ENCODE results near the gene ZNF30. TPM values are rescaled to one million over a fixed set of nuclear protein-coding genes. Genes with fewer than 3 reads are reported as not detected.
"Not testable (repeated sequence)": the region's sequence is repeated elsewhere in the genome, so short reads cannot be mapped to it uniquely, and the experiment has no call there.

ZNF30 gene
- total and polyA plus RNA-seq, 2 donors (not counting 1 experiment from before 2014, with no cell fraction given), result 3.3 TPM

DNA sequence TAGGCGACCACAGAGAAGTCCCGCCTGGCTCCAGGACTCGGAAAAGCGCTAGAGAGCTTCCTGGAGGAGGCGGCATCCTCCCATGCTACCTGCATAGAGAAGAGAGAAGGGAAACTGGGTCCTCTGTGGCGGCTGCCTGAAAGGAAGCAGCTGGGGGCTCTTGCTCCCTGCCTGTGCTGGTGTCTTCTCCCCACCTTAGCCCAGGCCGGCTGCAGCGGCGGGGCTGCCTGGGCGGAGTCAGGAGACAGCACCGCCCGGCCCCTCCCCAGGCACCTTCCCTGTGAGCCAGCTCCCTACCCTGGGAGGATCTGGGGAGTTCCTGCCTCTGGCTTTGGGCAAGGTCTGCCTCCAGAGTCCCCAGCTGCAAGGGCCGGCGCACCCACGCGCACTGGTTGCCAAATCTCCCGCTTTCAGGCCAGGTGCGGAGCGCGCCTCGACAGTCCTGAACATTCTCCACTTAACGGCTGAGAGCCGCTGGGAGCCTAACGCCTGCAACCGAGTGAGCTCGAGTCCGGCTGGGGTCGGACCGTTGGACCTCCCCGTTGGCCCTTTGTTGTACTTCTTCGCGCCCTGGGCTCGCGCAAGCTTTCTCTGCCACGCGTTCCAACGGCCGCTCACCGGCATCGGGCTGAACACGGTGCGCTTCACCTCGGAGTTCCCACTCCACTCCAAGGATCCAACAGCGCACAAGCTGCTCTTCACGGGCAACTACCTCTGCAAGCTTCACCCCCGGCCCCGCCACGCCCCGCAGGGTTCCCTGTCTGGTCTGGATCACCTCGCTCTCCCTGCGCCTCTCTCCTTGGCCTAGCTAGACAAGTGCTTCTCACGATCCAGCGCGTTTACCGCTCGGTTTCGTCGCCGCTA, 21.8 kb upstream of the ZNF30 start:
- Histone ChIP-seq H3K27me3 (replicated peaks in 1 of 4; ENCODE audit: control extremely low read depth in 1 of 4, control insufficient read depth in 3 of 4, insufficient read depth in 4 of 4, low read length in 3 of 4) (peaks cover 0 to 45% (median 18%) of the 10 kb centered on the region in 4 experiments), H3K36me3 (replicated peaks in 1 of 2; ENCODE audit: control extremely low read depth in 1 of 2, control insufficient read depth in 1 of 2, extremely low read depth in 1 of 2, insufficient read depth in 2 of 2, low read length in 1 of 2) (no peaks in the 10 kb centered on the region), H3K9me3 (ENCODE audit: control extremely low read depth in 1 of 3, control insufficient read depth in 2 of 3, insufficient read depth in 1 of 3, low read length in 2 of 3) (peaks cover 0 to 4% (median 0%) of the 10 kb centered on the region in 3 donors), H3K27ac (ENCODE audit: low read length in 2 of 2) (no peak overlapping the region), H3K79me2 (ENCODE audit: control insufficient read depth, insufficient read depth, low read length) (no peaks in the 10 kb centered on the region), H2AFZ (ENCODE audit: insufficient read depth, low read depth, low read length, poor library complexity, severe bottlenecking) (peak overlapping the region; percentile 16), H3K4me1 (ENCODE audit: control insufficient read depth in 2 of 2, insufficient read depth in 2 of 2, low read length in 2 of 2) (no peaks in the 10 kb centered on the region), H4K20me1 (ENCODE audit: control insufficient read depth, insufficient read depth, low read length, poor library complexity, severe bottlenecking) (no peaks in the 10 kb centered on the region), H3K4me3 (ENCODE audit: control extremely low read depth in 1 of 5, extremely low read depth in 1 of 5, insufficient read depth in 1 of 5, low read depth in 2 of 5, low read length in 4 of 5) (no peak overlapping the region), H3K9ac (ENCODE audit: low read length) (no peak overlapping the region), H3K4me2 (replicated peaks; ENCODE audit: low read depth, low read length, poor library complexity, severe bottlenecking) (peak overlapping the region; percentile 5)
- CTCF ChIA-PET, result interaction anchor here (0.6 kb wide), 1 partner anchor 173 kb away, joined by 3 read pairs; no protein-coding TSS in a partner anchor
- Mint-ChIP-seq H3K27ac (no peak overlapping the region), H3K4me1 (peaks cover 6% of the 10 kb centered on the region), H3K4me3 (peak overlapping the region; percentile 3), H3K9me3 (ENCODE audit: insufficient read depth) (no peaks in the 10 kb centered on the region), H3K27me3 (peaks cover 59% of the 10 kb centered on the region)
- ATAC-seq (ENCODE audit: low read depth) (no peak), DNase-seq (no peak)
- 17% methylated on average over 54 of the region's 59 CpGs for WGBS (ENCODE audit: insufficient coverage)
- TF ChIP-seq, protein P1, sequence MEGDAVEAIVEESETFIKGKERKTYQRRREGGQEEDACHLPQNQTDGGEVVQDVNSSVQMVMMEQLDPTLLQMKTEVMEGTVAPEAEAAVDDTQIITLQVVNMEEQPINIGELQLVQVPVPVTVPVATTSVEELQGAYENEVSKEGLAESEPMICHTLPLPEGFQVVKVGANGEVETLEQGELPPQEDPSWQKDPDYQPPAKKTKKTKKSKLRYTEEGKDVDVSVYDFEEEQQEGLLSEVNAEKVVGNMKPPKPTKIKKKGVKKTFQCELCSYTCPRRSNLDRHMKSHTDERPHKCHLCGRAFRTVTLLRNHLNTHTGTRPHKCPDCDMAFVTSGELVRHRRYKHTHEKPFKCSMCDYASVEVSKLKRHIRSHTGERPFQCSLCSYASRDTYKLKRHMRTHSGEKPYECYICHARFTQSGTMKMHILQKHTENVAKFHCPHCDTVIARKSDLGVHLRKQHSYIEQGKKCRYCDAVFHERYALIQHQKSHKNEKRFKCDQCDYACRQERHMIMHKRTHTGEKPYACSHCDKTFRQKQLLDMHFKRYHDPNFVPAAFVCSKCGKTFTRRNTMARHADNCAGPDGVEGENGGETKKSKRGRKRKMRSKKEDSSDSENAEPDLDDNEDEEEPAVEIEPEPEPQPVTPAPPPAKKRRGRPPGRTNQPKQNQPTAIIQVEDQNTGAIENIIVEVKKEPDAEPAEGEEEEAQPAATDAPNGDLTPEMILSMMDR (IDR thresholded peaks at IDR 0.05), result no peak
- no peak for TF ChIP-seq EZH2 (IDR thresholded peaks at IDR 0.05; ENCODE audit: borderline replicate concordance, insufficient read depth, low read depth, low read length, poor library complexity, severe bottlenecking)
- intact Hi-C loops (cut with micrococcal nuclease), result no loop called here
- POLR2A ChIA-PET, result no interaction called here

DNA sequence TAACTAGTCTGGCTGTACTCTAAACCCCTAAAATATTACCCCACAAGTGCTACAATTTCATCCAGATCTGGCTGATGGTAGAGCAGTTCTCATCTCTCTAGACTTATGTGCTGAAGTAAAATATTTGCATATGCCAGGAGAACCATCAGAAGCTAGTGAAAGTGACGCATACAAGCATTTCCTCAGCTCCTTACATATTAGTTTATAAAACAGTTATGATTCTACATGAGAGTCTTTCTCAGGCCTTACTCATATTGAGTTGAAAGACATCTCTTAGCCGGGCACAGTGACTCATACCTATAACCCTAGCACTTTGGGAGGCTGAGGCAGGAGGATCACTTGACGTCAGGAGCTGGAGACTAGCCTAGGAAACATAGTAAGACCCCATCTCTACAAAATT, 15.9 kb upstream of the ZNF30 start:
- peaks cover 0 to 28% (median 10%) of the 10 kb centered on the region in 4 experiments for H3K27me3 ChIP-seq (replicated peaks in 1 of 4; ENCODE audit: control extremely low read depth in 1 of 4, control insufficient read depth in 3 of 4, insufficient read depth in 4 of 4, low read length in 3 of 4)
- no peak for TF ChIP-seq EZH2 (IDR thresholded peaks at IDR 0.05; ENCODE audit: borderline replicate concordance, insufficient read depth, low read depth, low read length, poor library complexity, severe bottlenecking)
- TF ChIP-seq, protein P1 (IDR thresholded peaks at IDR 0.05), result no peak
- no peaks in the 10 kb centered on the region for H3K36me3 ChIP-seq (replicated peaks in 1 of 2; ENCODE audit: control extremely low read depth in 1 of 2, control insufficient read depth in 1 of 2, extremely low read depth in 1 of 2, insufficient read depth in 2 of 2, low read length in 1 of 2)
- H3K4me3 ChIP-seq (ENCODE audit: control extremely low read depth in 1 of 5, extremely low read depth in 1 of 5, insufficient read depth in 1 of 5, low read depth in 2 of 5, low read length in 4 of 5), result no peak overlapping the region
- WGBS (ENCODE audit: insufficient coverage), result no CpG with 5 or more reads among the region's 3 CpGs
- Mint-ChIP-seq H3K9me3 (ENCODE audit: insufficient read depth) (no peaks in the 10 kb centered on the region), H3K4me3 (no peak overlapping the region), H3K27ac (no peak overlapping the region), H3K27me3 (peaks cover 42% of the 10 kb centered on the region), H3K4me1 (no peaks in the 10 kb centered on the region)
- no peaks in the 10 kb centered on the region for H3K9me3 ChIP-seq (ENCODE audit: control extremely low read depth in 1 of 3, control insufficient read depth in 2 of 3, insufficient read depth in 1 of 3, low read length in 2 of 3)
- H3K4me2 ChIP-seq (replicated peaks; ENCODE audit: low read depth, low read length, poor library complexity, severe bottlenecking), result no peak overlapping the region
- ChIA-PET CTCF (no interaction called here), POLR2A (no interaction called here)
- DNase-seq (no peak), ATAC-seq (ENCODE audit: low read depth) (no peak)
- H4K20me1 ChIP-seq (ENCODE audit: control insufficient read depth, insufficient read depth, low read length, poor library complexity, severe bottlenecking), result no peaks in the 10 kb centered on the region
- no peaks in the 10 kb centered on the region for H3K79me2 ChIP-seq (ENCODE audit: control insufficient read depth, insufficient read depth, low read length)
- H2AFZ ChIP-seq (ENCODE audit: insufficient read depth, low read depth, low read length, poor library complexity, severe bottlenecking), result no peak overlapping the region
- no peak overlapping the region for H3K9ac ChIP-seq (ENCODE audit: low read length)
- intact Hi-C loops (cut with micrococcal nuclease), result no loop called here
- no peak overlapping the region for H3K27ac ChIP-seq (ENCODE audit: low read length in 2 of 2)
- no peaks in the 10 kb centered on the region for H3K4me1 ChIP-seq (ENCODE audit: control insufficient read depth in 2 of 2, insufficient read depth in 2 of 2, low read length in 2 of 2)

DNA sequence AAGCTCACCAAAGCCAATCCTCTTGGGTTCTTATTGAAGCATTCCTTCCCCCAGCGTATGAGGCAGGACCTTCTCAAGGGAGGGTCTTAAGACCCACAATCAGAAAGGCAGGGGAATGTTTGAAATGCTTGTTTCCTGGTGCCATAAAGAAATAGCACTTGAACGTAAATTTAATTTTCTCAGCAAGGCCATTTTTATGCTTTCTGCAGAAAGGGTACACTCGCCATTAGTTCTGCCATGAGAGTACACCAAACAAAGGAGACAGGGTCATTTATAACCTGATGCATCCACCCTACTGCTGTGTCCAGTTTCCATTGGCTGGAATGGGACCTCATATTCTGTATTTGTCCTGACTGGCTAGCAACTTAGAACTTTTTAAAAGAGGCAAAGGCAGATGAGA, 9.6 kb upstream of the ZNF30 start:
- H3K36me3 ChIP-seq (replicated peaks in 1 of 2; ENCODE audit: control extremely low read depth in 1 of 2, control insufficient read depth in 1 of 2, extremely low read depth in 1 of 2, insufficient read depth in 2 of 2, low read length in 1 of 2); H3K9ac ChIP-seq (ENCODE audit: low read length); H3K4me1 ChIP-seq (ENCODE audit: control insufficient read depth in 2 of 2, insufficient read depth in 2 of 2, low read length in 2 of 2); H3K79me2 ChIP-seq (ENCODE audit: control insufficient read depth, insufficient read depth, low read length); H3K27ac Mint-ChIP-seq; H2AFZ ChIP-seq (ENCODE audit: insufficient read depth, low read depth, low read length, poor library complexity, severe bottlenecking); H3K27ac ChIP-seq (ENCODE audit: low read length in 2 of 2); DNase-seq; ATAC-seq (ENCODE audit: low read depth); H3K27me3 ChIP-seq (replicated peaks in 1 of 4; ENCODE audit: control extremely low read depth in 1 of 4, control insufficient read depth in 3 of 4, insufficient read depth in 4 of 4, low read length in 3 of 4); H3K27me3 Mint-ChIP-seq; H3K9me3 Mint-ChIP-seq (ENCODE audit: insufficient read depth); H3K4me1 Mint-ChIP-seq; H3K4me2 ChIP-seq (replicated peaks; ENCODE audit: low read depth, low read length, poor library complexity, severe bottlenecking); H3K4me3 Mint-ChIP-seq; H3K4me3 ChIP-seq (ENCODE audit: control extremely low read depth in 1 of 5, extremely low read depth in 1 of 5, insufficient read depth in 1 of 5, low read depth in 2 of 5, low read length in 4 of 5); CTCF ChIA-PET; H4K20me1 ChIP-seq (ENCODE audit: control insufficient read depth, insufficient read depth, low read length, poor library complexity, severe bottlenecking); POLR2A ChIA-PET; intact Hi-C loops (cut with micrococcal nuclease): not testable (repeated sequence)
- peaks cover 0 to 17% (median 11%) of the 10 kb centered on the region in 3 donors for H3K9me3 ChIP-seq (ENCODE audit: control extremely low read depth in 1 of 3, control insufficient read depth in 2 of 3, insufficient read depth in 1 of 3, low read length in 2 of 3)
- whole genome bisulfite sequencing (ENCODE audit: insufficient coverage), result 92% methylated on average over 2 of the region's 3 CpGs

Measured in B cell (primary cell).